ENCODE results near the gene CDH13. TPM values are rescaled to one million over a fixed set of nuclear protein-coding genes. Genes with fewer than 3 reads are reported as not detected.

CDH13 gene
- total RNA-seq, 4 donors from 2014 or later = 2.0 to 6.6 (median 4.1) TPM; not detected in 1

- no peaks in the 10 kb centered on the region for H3K4me1 ChIP-seq
- no peaks in the 10 kb centered on the region for H3K36me3 ChIP-seq
- H3K4me3 ChIP-seq = no peak overlapping the region
- H3K27ac ChIP-seq = no peak overlapping the region
- H3K9me3 ChIP-seq = no peaks in the 10 kb centered on the region
- H3K27me3 ChIP-seq = no peaks in the 10 kb centered on the region
- no peak for DNase-seq
- TF ChIP-seq CTCF (IDR thresholded peaks at IDR 0.05) = no peak
- TF ChIP-seq POLR2A (IDR thresholded peaks at IDR 0.05) = no peak
Measured at GRCh38 chr16:83626676-83627075, 999.9 kb downstream of the CDH13 start.

GRCh38 chr16:83627996-83628395, 1001.2 kb downstream of the CDH13 start:
- H3K9me3 ChIP-seq = no peaks in the 10 kb centered on the region
- H3K36me3 ChIP-seq = no peaks in the 10 kb centered on the region
- TF ChIP-seq POLR2A (IDR thresholded peaks at IDR 0.05) (no peak), CTCF (IDR thresholded peaks at IDR 0.05) (no peak)
- H3K27ac ChIP-seq = no peak overlapping the region
- H3K27me3 ChIP-seq = no peaks in the 10 kb centered on the region
- H3K4me1 ChIP-seq = no peaks in the 10 kb centered on the region
- no peak for DNase-seq
- no peak overlapping the region for H3K4me3 ChIP-seq

- no peaks in the 10 kb centered on the region for H3K36me3 ChIP-seq
- no peaks in the 10 kb centered on the region for H3K27me3 ChIP-seq
- no peak overlapping the region for H3K4me3 ChIP-seq
- no peaks in the 10 kb centered on the region for H3K9me3 ChIP-seq
- no peak for DNase-seq
- H3K27ac ChIP-seq = no peak overlapping the region
- H3K4me1 ChIP-seq = no peaks in the 10 kb centered on the region
- TF ChIP-seq POLR2A (IDR thresholded peaks at IDR 0.05) = no peak
- TF ChIP-seq CTCF (IDR thresholded peaks at IDR 0.05) = no peak
Measured at GRCh38 chr16:83629426-83629825, 1002.7 kb downstream of the CDH13 start.

GRCh38 chr16:83629836-83630235, 1003.1 kb downstream of the CDH13 start:
- H3K4me3 ChIP-seq = no peak overlapping the region
- no peaks in the 10 kb centered on the region for H3K36me3 ChIP-seq
- DNase-seq = no peak
- H3K27ac ChIP-seq = no peak overlapping the region
- TF ChIP-seq POLR2A (IDR thresholded peaks at IDR 0.05) = no peak
- TF ChIP-seq CTCF (IDR thresholded peaks at IDR 0.05) = no peak
- no peaks in the 10 kb centered on the region for H3K4me1 ChIP-seq
- no peaks in the 10 kb centered on the region for H3K9me3 ChIP-seq
- no peaks in the 10 kb centered on the region for H3K27me3 ChIP-seq

GRCh38 chr16:83630979-83631378, 1004.2 kb downstream of the CDH13 start:
- H3K4me1 ChIP-seq = no peaks in the 10 kb centered on the region

More at GRCh38 chr16:83630979-83631378, 1004.2 kb downstream of the CDH13 start:
- DNase-seq = no peak
- TF ChIP-seq POLR2A (IDR thresholded peaks at IDR 0.05) (no peak), CTCF (IDR thresholded peaks at IDR 0.05) (no peak)
- no peak overlapping the region for H3K4me3 ChIP-seq
- H3K36me3 ChIP-seq = no peaks in the 10 kb centered on the region
- no peaks in the 10 kb centered on the region for H3K9me3 ChIP-seq
- no peak overlapping the region for H3K27ac ChIP-seq
- no peaks in the 10 kb centered on the region for H3K27me3 ChIP-seq

All from Peyer's patch (tissue), 4 donors.